ENCODE data around the gene UBR3. TPM values are rescaled to one million over a fixed set of nuclear protein-coding genes. Genes with fewer than 3 reads are reported as not detected.

UBR3 gene
- total RNA-seq, 1 experiment from 2014 or later = 21.9 TPM

DNA sequence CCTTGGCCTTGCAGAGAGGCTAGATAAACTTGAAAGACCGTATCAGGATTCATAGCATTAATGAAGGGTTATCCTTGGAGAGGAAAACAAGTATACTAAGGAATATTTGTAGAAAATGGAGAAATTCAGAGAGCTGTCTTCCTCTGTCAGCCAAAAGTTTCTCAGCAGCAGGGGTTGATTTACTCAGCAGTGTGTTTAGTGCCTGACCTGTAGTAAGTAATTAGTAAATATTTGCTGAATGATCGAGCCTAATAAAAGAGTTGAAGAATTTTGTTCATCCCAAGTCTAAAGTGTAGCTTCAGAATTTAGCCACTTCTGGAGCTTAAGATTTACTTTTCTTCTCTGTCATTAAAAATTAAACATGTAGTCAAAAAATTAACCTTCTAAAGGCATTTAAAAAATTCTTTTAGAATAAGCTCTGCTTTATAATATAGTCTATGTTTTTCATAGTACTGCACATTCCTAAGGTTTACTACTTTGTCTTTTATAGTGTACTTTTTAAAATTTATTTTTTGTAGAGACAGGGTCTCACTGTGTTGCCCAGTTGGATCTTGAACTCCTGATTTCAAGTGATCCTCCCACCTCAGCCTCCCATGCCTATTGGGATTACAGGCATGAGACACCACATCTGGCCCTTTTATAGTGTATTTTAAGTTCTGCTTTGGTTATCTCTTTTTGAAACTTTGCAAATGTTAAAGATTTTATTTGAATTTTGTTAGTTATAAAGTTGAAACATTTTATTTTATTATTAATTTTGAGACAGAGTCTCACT, 212.3 kb downstream of the UBR3 start:
- Histone ChIP-seq H2AFZ (no peak overlapping the region), H3K4me2 (no peak overlapping the region), H4K20me1 (ENCODE audit: insufficient read depth) (no peaks in the 10 kb centered on the region), H3K36me3 (ENCODE audit: low read depth) (no peaks in the 10 kb centered on the region), H3K9me3 (ENCODE audit: insufficient read depth, low read depth) (no peaks in the 10 kb centered on the region), H3F3A (ENCODE audit: insufficient read depth, low read depth) (no peaks in the 10 kb centered on the region), H3K27me3 (ENCODE audit: insufficient read depth, low read depth) (no peaks in the 10 kb centered on the region), H3K79me2 (ENCODE audit: low read depth) (no peaks in the 10 kb centered on the region), H3K27ac (no peak overlapping the region), H3K9me2 (ENCODE audit: insufficient read depth) (no peaks in the 10 kb centered on the region), H3K4me3 (no peak overlapping the region), H3K4me1 (replicated peaks; ENCODE audit: insufficient read depth) (no peaks in the 10 kb centered on the region)
- DNase-seq = no peak
- TF ChIP-seq, protein P1, sequence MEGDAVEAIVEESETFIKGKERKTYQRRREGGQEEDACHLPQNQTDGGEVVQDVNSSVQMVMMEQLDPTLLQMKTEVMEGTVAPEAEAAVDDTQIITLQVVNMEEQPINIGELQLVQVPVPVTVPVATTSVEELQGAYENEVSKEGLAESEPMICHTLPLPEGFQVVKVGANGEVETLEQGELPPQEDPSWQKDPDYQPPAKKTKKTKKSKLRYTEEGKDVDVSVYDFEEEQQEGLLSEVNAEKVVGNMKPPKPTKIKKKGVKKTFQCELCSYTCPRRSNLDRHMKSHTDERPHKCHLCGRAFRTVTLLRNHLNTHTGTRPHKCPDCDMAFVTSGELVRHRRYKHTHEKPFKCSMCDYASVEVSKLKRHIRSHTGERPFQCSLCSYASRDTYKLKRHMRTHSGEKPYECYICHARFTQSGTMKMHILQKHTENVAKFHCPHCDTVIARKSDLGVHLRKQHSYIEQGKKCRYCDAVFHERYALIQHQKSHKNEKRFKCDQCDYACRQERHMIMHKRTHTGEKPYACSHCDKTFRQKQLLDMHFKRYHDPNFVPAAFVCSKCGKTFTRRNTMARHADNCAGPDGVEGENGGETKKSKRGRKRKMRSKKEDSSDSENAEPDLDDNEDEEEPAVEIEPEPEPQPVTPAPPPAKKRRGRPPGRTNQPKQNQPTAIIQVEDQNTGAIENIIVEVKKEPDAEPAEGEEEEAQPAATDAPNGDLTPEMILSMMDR (conservative IDR thresholded peaks at IDR 0.05) = no peak
- TF ChIP-seq EZH2 (IDR thresholded peaks at IDR 0.05; ENCODE audit: low read depth) = no peak
- intact Hi-C loops (cut with micrococcal nuclease; ENCODE audit: unreplicated experiment) = no loop called here
- BruUV-seq (replicated peaks) = no TSS peak
- CTCF ChIA-PET = no interaction called here
- POLR2A ChIA-PET (ENCODE audit: unreplicated experiment) = no interaction called here

- Histone ChIP-seq H3F3A (ENCODE audit: insufficient read depth, low read depth) (no peaks in the 10 kb centered on the region), H2AFZ (no peak overlapping the region), H3K4me1 (replicated peaks; ENCODE audit: insufficient read depth) (no peaks in the 10 kb centered on the region), H3K4me2 (no peak overlapping the region), H3K9me2 (ENCODE audit: insufficient read depth) (no peaks in the 10 kb centered on the region), H4K20me1 (ENCODE audit: insufficient read depth) (no peaks in the 10 kb centered on the region), H3K79me2 (ENCODE audit: low read depth) (no peaks in the 10 kb centered on the region), H3K9me3 (ENCODE audit: insufficient read depth, low read depth) (no peaks in the 10 kb centered on the region), H3K4me3 (no peak overlapping the region), H3K27me3 (ENCODE audit: insufficient read depth, low read depth) (no peaks in the 10 kb centered on the region), H3K27ac (no peak overlapping the region), H3K36me3 (ENCODE audit: low read depth) (no peaks in the 10 kb centered on the region)
- ChIA-PET CTCF (no interaction called here), POLR2A (ENCODE audit: unreplicated experiment) (no interaction called here)
- intact Hi-C loops (cut with micrococcal nuclease; ENCODE audit: unreplicated experiment) = no loop called here
- BruUV-seq (replicated peaks) = no TSS peak
- TF ChIP-seq, protein P1 (conservative IDR thresholded peaks at IDR 0.05) = no peak
- TF ChIP-seq EZH2 (IDR thresholded peaks at IDR 0.05; ENCODE audit: low read depth) = no peak
- DNase-seq = no peak
These were observed 217.7 kb downstream of the UBR3 start for GRCh38 chr2:170044751-170045478.

- no peak overlapping the region for H3K27ac ChIP-seq
- H3K9me2 ChIP-seq (ENCODE audit: insufficient read depth) = no peaks in the 10 kb centered on the region
- POLR2A ChIA-PET (ENCODE audit: unreplicated experiment) = no interaction called here
- no peaks in the 10 kb centered on the region for H3K9me3 ChIP-seq (ENCODE audit: insufficient read depth, low read depth)
- no peaks in the 10 kb centered on the region for H3K79me2 ChIP-seq (ENCODE audit: low read depth)
- H3K4me1 ChIP-seq (replicated peaks; ENCODE audit: insufficient read depth) = no peaks in the 10 kb centered on the region
- no peak for TF ChIP-seq EZH2 (IDR thresholded peaks at IDR 0.05; ENCODE audit: low read depth)
- TF ChIP-seq, protein P1 (conservative IDR thresholded peaks at IDR 0.05) = no peak
- no peak overlapping the region for H3K4me2 ChIP-seq
- no peaks in the 10 kb centered on the region for H3F3A ChIP-seq (ENCODE audit: insufficient read depth, low read depth)
- H3K27me3 ChIP-seq (ENCODE audit: insufficient read depth, low read depth) = no peaks in the 10 kb centered on the region
- CTCF ChIA-PET = no interaction called here
- no TSS peak for BruUV-seq (replicated peaks)
- H4K20me1 ChIP-seq (ENCODE audit: insufficient read depth) = no peaks in the 10 kb centered on the region
- DNase-seq = no peak
- H3K4me3 ChIP-seq = no peak overlapping the region
- H2AFZ ChIP-seq = no peak overlapping the region
- no peaks in the 10 kb centered on the region for H3K36me3 ChIP-seq (ENCODE audit: low read depth)
- intact Hi-C loops (cut with micrococcal nuclease; ENCODE audit: unreplicated experiment) = no loop called here
These were observed 220.2 kb downstream of the UBR3 start for GRCh38 chr2:170047331-170048065.
